PC-9 (cell line): ENCODE results near the gene DLG4.

Experiments
- EZH2 ChIP-seq: fragments of 200-600 bp; sonication (generic); IDR thresholded peaks from 2 replicates; pipeline ENCODE4 v1.8.0; 2017; ENCODE audit warnings: antibody characterized with exemption, low read depth
- TF ChIP-seq, protein P1 (sequence below): fragments of 200-600 bp; sonication (generic); conservative IDR thresholded peaks from 2 replicates; pipeline ENCODE4 v1.6.1; 2017; ENCODE audit warnings: mixed run types, antibody characterized with exemption, mild to moderate bottlenecking, moderate library complexity

DNA sequence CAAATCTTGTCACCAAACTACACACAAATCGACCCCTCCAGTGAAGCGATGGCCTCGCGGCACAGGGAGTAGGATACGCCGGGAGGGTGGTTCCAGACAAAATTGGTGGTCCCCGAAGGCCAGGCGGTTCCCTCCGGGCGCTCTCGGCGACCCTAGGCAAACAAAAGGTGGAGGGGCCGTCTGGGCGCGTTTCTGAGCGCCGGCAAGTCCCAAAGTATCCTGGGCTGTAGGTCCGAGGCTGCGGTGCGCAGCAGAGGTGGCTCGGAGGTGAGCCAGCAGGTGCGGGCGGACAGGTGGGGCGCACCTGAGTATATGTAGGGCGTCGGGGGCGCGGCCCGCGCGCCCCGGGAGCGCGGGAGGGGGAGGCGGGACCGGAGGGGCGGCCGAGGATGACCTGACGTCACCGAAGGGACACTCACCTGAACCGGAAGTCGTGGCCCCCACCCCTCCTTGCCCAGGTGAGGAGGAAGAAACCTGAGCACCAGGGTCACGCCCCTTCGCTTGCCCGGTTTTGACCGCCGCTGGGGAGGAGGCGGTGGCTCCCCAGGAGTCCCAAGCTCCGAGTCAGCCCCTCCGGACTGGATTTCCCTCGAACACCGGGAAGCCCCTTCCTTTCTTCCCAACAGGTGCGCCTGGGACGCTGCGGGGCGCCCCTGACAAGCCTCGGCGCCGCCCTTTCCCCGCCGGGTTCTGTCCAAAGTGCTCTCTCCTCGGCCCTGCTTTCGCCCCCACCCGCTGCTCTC, 42.7 kb upstream of the DLG4 start, which contains the start of gene CLDN7:
- TF ChIP-seq, protein P1, sequence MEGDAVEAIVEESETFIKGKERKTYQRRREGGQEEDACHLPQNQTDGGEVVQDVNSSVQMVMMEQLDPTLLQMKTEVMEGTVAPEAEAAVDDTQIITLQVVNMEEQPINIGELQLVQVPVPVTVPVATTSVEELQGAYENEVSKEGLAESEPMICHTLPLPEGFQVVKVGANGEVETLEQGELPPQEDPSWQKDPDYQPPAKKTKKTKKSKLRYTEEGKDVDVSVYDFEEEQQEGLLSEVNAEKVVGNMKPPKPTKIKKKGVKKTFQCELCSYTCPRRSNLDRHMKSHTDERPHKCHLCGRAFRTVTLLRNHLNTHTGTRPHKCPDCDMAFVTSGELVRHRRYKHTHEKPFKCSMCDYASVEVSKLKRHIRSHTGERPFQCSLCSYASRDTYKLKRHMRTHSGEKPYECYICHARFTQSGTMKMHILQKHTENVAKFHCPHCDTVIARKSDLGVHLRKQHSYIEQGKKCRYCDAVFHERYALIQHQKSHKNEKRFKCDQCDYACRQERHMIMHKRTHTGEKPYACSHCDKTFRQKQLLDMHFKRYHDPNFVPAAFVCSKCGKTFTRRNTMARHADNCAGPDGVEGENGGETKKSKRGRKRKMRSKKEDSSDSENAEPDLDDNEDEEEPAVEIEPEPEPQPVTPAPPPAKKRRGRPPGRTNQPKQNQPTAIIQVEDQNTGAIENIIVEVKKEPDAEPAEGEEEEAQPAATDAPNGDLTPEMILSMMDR = no peak; the same call in 1 of the 2 replicates
- TF ChIP-seq EZH2 = no peak
